Measurements from ENCODE around the gene C10orf120. TPM values are rescaled to one million over a fixed set of nuclear protein-coding genes. Genes with fewer than 3 reads are reported as not detected.

Gene C10orf120
- total and polyA plus RNA-seq, 2 donors (not counting 3 experiments of a cell fraction or from before 2014, with no cell fraction given): not detected

DNA sequence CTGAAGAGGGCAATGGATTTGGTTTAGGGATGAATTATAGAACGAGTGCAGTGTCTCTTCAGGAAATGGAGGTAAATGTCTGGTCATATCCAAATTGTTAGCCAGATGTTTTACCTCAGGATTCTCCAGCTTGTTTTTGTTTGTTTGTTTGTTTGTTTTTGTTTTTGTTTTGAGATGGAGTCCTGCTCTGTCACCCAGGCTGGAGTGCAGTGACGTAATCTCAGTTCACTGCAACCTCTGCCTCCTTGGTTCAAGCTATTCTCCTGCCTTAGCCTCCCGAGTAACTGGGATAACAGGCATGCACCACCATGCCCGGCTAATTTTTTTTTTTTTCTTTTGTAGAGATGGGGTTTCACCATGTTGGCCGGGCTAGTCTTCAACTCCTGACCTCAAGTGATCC is 6.9 kb downstream of the C10orf120 start:
- H2AFZ ChIP-seq (ENCODE audit: low read depth, low read length): no peak overlapping the region
- no peak overlapping the region for H3K4me3 ChIP-seq (replicated peaks in 1 of 3; ENCODE audit: insufficient read depth in 1 of 3, low read depth in 1 of 3, low read length in 3 of 3)
- H3K4me2 ChIP-seq (ENCODE audit: insufficient read depth, low read length): no peak overlapping the region
- no peak for DNase-seq (ENCODE audit: low read depth, low spot score)
- FAIRE-seq: no peak
- BruUV-seq (replicated peaks): no TSS peak
- TF ChIP-seq GATA2 (IDR thresholded peaks at IDR 0.05; ENCODE audit: insufficient read depth, insufficient read length, low read depth, low read length): no peak
- no peak for TF ChIP-seq FOS (IDR thresholded peaks at IDR 0.05; ENCODE audit: borderline replicate concordance, insufficient read depth, low read length)
- TF ChIP-seq EZH2 (IDR thresholded peaks at IDR 0.05; ENCODE audit: borderline replicate concordance, low read depth, low read length, severe bottlenecking): no peak
- no peak for TF ChIP-seq MYC (IDR thresholded peaks at IDR 0.05; ENCODE audit: low read depth, low read length)
- TF ChIP-seq, protein P1, sequence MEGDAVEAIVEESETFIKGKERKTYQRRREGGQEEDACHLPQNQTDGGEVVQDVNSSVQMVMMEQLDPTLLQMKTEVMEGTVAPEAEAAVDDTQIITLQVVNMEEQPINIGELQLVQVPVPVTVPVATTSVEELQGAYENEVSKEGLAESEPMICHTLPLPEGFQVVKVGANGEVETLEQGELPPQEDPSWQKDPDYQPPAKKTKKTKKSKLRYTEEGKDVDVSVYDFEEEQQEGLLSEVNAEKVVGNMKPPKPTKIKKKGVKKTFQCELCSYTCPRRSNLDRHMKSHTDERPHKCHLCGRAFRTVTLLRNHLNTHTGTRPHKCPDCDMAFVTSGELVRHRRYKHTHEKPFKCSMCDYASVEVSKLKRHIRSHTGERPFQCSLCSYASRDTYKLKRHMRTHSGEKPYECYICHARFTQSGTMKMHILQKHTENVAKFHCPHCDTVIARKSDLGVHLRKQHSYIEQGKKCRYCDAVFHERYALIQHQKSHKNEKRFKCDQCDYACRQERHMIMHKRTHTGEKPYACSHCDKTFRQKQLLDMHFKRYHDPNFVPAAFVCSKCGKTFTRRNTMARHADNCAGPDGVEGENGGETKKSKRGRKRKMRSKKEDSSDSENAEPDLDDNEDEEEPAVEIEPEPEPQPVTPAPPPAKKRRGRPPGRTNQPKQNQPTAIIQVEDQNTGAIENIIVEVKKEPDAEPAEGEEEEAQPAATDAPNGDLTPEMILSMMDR (IDR thresholded peaks at IDR 0.05; ENCODE audit: extremely low read depth in 1 of 2, insufficient read depth in 1 of 2, low read depth in 1 of 2, low read length in 2 of 2): no peak
- no peak for TF ChIP-seq POLR2A (IDR thresholded peaks at IDR 0.05; ENCODE audit: low read depth, low read length)
- TF ChIP-seq JUN (IDR thresholded peaks at IDR 0.05; ENCODE audit: borderline replicate concordance, insufficient read depth, insufficient read length, low read depth): no peak
- TF ChIP-seq POLR2AphosphoS5 (IDR thresholded peaks at IDR 0.05; ENCODE audit: insufficient read depth, low read depth, low read length): no peak
- TF ChIP-seq, protein P2, sequence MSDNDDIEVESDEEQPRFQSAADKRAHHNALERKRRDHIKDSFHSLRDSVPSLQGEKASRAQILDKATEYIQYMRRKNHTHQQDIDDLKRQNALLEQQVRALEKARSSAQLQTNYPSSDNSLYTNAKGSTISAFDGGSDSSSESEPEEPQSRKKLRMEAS (IDR thresholded peaks at IDR 0.05; ENCODE audit: insufficient read depth, insufficient read length): no peak
- no peaks in the 10 kb centered on the region for H3K79me2 ChIP-seq (ENCODE audit: control insufficient read depth, insufficient read depth, low read length)
- H3K27ac ChIP-seq (ENCODE audit: insufficient read depth, low read depth, low read length): no peak overlapping the region
- no peak overlapping the region for H3K9ac ChIP-seq (replicated peaks; ENCODE audit: extremely low read depth, insufficient read depth, low read length)
- no peaks in the 10 kb centered on the region for H3K36me3 ChIP-seq (ENCODE audit: control insufficient read depth in 2 of 2, extremely low read depth in 1 of 2, insufficient read depth in 2 of 2, low read length in 2 of 2)
- intact Hi-C loops (cut with micrococcal nuclease) (no loop called here), dilution Hi-C loops (cut with MboI; ENCODE audit: extremely low pct_ligation_motif_present, low sequenced_read_pairs) (no loop called here)
- H3K9me3 ChIP-seq (replicated peaks; ENCODE audit: control insufficient read depth, insufficient read depth, low read length): no peaks in the 10 kb centered on the region
- POLR2A ChIA-PET: no interaction called here
- H4K20me1 ChIP-seq (replicated peaks; ENCODE audit: control insufficient read depth, extremely low read depth, insufficient read depth, low read length): no peaks in the 10 kb centered on the region
- CTCF ChIA-PET: interaction anchor here (1.0 to 1.3 kb wide), 2 partner anchors 43 to 44 kb away, joined by 3 read pairs; no protein-coding TSS in a partner anchor
- H3K27me3 ChIP-seq (ENCODE audit: control insufficient read depth in 2 of 2, insufficient read depth in 2 of 2, low read length in 2 of 2): no peaks in the 10 kb centered on the region
- no peaks in the 10 kb centered on the region for H3K9me1 ChIP-seq (replicated peaks; ENCODE audit: control insufficient read depth, extremely low read depth, insufficient read depth, low read length)
- no peaks in the 10 kb centered on the region for H3K4me1 ChIP-seq (ENCODE audit: control insufficient read depth, extremely low read depth, insufficient read depth, low read length)
